Measurements from ENCODE around the gene CDK5R1.
A peak's percentile ranks its signal among the peaks of the same experiment; 100 is the strongest.

CDK5R1 gene

DNA sequence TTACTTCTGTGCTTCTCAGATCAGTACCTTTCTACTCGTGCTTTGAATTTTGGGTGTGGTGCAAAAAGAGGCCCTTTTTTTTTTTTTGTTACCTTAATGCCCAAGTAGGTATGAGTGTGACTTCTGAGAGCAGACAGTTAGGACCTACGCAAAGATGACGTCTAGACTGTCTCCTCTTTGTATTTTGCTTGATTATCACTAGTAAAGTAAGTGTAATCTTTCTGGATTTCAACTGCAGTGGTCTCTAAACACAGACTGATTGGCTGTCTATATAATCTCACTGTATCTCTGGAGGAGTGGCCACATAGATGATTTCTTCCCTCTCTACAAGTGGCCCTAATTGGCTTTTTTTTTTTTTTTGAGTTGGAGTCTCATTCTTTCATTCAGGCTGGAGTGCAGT lies 11.5 kb upstream of the CDK5R1 start:
- no peak for DNase-seq

DNA sequence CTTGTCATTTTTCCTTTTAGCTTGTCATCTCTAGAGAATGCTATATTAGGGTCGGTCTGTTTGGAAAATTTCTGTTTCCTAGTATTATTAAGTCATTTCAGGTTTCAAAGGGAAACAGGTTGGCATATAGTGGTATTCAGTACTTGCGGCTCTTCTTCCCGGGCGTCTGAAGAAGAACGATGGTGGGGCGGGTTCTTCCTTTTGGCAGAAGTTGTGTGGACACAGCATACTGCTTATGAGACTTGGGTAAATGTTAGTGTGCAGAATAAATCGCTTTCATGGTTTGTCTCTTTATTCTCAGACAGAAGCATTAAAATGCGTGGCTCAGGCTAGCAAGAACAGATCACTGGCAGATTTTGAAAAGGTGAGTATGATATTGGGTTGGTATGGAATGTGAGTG lies 9.6 kb upstream of the CDK5R1 start:
- no peak for DNase-seq

DNA sequence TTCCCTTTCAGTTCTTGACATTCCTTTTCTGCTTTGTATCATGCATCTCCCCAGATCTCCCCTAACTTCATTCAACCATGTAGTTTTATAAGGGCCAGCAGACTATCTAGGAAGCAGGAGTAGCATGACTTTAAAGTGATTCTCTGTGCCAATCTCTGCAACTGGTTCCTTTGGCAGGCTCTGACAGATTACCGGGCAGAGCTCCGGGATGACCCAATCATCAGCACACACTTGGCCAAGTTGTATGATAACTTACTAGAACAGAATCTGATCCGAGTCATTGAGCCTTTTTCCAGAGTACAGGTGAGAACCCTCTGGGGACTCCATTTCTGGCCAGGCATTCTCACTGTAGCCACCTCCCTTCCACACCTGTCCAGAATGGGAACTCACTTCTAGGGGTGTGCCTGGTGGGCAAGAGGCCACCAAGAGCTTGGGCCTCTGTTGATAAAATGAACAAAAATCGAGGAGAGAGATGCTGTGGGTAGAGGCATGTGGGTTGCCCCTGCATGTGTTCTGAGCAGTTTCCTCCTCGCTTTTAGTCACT lies 7.6 kb upstream of the CDK5R1 start:
- no peak for DNase-seq

DNA sequence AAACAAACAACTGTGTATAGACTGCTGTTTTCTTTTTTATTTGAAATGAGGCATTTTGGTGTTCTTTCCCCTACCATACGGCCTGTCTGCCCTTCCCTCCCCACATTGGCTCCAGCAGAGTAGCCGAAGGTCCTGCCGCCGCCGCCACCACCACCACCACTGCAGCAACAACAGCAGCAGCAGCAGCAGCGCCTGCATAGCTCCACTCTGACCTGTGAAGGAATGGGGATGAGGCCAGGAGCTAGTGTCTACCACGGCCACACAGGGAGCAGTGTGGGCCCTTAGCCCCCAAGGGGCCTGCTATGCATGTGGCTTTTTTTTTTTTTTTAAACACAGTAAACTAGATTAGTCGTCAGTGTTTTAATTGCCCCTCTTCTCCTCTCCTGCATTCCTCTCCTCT lies 5.6 kb upstream of the CDK5R1 start:
- no peak for DNase-seq

DNA sequence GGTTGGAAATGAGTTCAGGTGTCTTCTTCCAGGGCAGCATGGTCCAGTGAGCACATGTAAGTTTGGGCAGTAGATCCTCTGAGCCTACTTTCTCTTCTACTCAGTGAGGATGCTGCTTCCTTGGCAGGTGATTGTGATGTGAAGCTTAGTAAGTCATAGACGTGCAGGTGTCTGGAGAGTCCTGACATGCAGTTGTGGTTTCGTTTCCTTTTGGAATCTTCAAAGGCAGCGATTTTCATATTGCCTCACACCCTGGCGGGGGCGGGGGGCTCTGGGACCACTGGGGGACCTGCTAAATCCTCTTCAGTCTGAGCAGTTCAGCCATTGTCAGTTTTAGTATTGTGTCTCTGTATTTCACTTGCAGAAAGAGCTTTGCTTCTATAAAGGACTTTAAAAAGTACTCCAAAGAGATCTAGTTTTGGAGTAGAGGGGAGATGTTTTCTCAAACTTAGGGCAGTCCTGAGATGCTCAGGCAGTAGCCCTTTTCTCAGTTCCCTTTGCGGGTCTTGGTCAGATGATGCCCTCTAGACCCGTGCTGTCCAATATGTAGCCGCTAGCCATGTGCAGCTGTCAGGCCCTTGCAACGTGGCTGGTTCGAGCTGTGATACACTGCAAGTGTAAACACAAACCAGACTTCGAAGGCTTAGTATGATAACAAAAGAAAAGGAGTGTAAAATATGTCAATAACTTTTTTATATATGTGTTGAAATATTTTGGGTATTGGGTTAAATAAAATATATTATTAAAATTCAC lies 4.0 kb upstream of the CDK5R1 start:
- DNase-seq, result no peak

DNA sequence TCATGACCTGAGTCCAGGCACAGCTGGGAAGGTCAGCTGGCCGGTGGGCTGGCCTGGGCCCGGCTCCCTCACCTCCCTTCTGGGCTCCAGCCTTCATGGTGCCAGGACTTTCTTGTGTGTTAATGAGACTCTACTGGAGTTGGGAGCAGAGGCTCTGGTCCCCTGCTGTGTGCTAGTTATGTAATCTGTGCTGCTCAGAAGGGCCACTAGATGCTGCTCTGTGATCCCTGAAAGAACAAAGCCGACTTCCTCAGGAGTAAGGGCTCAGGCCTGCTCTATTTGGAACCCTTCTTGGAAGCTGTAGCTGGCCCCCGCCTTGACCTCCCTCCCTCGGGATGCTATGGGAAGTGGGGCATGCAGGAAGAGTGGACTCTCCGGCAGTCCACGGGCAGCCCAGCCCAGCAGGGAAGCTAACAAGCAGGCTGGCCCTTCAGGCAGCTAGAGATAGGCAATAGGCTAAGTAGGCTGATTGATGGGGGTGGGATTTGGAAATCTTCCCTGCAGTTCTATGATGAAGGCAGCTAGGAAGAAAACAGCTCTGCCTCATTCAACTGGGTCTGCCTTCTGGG lies 3.3 kb upstream of the CDK5R1 start:
- DNase-seq, result peak; percentile 22

DNA sequence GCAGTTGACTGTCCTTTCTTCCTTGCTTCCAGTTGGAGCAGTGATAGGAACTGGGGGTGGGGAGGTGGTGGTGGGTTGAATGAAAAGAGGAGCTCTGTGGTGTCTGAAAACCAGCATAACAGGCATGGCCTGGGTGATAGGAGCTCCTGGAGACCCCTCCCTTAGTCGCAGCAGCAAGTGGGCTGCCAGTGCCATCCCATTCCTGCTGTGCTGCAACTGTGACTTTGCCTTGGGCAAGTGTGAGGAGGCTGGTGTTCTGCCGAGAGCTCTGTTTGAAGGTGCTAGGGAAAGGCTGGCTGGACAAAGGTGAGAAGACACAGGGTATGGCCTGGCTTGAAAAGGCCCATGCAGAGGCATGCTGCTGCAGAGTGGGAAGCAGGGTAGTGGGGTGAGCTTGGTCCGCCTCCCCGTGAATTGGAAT lies 2.7 kb upstream of the CDK5R1 start:
- DNase-seq, result no peak

DNA sequence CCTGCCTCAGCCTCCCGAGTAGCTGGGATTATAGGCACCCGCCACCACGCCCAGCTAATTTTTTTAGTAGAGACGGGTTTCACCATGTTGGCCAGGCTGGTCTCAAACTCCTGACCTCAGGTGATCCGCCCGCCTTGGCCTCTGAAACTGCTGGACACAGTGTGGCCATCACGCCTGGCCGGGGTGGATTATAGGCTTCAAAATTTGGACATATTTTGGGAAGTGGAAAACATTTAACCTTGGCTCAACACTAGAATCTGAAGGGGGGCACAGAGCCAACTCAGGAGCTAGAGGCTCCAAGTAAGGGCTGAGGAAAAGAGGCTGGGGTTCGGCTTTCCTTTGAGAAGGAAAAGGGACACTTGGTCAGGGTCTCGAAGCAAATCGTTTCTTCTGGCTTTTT lies 2.2 kb upstream of the CDK5R1 start:
- no peak for DNase-seq

DNA sequence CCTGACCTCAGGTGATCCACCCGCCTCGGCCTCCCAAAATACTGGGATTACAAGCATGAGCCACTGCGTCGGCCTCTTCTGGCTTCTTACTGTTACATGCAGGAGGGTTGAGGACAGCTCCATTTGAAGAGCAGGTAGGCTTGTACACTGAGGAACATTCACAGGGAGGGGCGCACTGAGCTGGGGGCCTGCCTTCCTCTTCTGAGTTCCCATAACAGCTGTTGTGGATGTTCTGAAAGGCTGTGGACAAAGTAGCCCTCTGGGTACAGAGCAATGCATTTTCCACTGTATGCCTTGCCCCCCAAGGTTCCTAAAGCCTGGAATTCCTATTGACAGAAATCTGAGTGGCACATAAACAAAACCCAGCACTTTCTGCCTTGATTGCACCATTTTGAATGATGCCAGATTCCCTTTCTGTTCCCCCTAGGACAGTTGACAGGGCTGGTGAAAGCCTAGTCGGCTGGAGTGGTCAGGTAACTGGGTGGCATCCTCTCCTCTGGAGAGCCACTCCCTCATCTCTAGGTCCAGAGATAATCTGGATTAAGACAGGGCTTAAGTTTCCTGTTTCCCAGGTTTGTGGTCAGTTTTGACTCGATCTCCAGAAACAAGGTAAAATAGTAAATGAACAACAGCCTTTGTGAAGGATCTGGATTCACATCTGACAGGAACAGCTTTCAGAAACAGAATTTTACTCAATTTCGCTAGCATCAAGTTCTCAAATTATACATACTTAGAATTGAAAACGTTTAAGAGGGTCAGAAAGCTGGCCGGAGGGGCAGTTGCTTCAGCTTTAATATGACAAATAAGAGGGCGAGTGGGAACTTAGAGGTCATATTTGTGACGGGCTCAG lies 1.3 kb upstream of the CDK5R1 start:
- no peak for DNase-seq

DNA sequence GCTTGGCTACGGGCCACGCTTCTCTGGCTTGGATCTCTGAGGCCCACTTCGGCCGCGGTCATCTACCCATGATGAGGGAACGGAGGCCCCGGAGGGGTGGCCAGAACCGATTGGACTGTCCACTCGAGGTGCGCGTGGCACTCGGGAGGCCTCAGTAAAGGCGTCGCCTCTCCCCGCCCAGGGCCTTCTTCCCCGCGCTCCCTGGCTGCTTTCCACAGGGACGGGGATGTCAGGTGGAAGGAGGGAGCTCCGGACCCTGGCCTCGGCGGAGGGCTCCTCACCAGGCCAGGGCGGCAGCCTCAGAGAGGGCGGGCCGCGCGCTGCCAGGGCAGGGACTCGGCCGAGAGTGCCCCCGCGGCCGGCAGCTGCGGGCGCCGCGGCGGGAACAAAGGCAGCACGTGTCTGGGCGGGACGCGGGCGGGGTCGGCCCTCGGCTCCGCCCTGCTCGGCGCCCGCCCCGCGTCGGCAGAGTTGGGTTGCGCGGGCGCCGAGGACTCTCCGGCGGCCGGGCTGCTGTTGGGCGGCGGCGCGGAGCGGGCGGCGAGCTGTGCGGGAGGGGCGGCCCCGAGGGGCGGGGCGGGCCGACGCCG lies 587 bp upstream of the CDK5R1 start:
- peak; percentile 53 to 60 for DNase-seq

DNA sequence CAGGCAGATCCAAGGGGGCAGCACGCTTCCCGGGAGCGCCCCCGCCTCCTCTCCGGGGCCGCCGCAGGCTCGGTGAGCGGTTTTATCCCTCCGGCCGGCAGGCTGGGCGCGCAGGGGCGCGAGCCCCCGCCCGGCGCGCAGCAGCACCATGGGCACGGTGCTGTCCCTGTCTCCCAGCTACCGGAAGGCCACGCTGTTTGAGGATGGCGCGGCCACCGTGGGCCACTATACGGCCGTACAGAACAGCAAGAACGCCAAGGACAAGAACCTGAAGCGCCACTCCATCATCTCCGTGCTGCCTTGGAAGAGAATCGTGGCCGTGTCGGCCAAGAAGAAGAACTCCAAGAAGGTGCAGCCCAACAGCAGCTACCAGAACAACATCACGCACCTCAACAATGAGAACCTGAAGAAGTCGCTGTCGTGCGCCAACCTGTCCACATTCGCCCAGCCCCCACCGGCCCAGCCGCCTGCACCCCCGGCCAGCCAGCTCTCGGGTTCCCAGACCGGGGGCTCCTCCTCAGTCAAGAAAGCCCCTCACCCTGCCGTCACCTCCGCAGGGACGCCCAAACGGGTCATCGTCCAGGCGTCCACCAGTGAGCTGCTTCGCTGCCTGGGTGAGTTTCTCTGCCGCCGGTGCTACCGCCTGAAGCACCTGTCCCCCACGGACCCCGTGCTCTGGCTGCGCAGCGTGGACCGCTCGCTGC lies 832 bp downstream of the CDK5R1 start:
- DNase-seq, result peak in 1 of 2 experiments; percentile 15

DNA sequence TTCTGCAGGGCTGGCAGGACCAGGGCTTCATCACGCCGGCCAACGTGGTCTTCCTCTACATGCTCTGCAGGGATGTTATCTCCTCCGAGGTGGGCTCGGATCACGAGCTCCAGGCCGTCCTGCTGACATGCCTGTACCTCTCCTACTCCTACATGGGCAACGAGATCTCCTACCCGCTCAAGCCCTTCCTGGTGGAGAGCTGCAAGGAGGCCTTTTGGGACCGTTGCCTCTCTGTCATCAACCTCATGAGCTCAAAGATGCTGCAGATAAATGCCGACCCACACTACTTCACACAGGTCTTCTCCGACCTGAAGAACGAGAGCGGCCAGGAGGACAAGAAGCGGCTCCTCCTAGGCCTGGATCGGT lies 1.4 kb downstream of the CDK5R1 start:
- no peak for DNase-seq

DNA sequence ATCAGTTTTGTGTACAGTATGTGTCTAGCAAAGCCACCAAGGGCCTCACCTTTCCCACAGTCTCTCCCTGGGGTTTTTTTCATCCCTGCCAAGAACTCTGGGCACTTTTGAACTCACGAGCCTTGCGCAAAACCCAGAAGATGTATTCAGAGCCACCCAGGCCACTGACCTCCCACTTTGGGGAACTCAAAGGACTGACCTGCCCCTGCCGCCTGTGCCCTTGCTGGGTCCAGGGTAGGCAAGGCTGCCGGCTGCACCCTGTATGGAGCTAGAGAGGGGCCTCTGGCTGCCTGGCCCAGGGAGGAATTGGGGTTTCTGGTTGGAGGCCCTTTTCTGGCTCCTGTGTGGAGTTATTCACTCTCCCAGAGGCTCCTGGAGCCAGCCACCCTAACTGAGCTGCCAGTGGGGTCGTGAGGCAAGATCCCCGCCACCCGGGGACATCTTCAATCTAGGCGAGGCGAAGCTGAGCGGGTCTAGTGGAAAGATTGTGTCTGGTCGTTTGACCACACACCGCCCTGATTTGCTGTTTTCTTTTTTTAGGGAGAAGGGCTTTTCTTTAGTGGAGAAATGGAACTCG lies 1.9 kb downstream of the CDK5R1 start:
- no peak for DNase-seq

DNA sequence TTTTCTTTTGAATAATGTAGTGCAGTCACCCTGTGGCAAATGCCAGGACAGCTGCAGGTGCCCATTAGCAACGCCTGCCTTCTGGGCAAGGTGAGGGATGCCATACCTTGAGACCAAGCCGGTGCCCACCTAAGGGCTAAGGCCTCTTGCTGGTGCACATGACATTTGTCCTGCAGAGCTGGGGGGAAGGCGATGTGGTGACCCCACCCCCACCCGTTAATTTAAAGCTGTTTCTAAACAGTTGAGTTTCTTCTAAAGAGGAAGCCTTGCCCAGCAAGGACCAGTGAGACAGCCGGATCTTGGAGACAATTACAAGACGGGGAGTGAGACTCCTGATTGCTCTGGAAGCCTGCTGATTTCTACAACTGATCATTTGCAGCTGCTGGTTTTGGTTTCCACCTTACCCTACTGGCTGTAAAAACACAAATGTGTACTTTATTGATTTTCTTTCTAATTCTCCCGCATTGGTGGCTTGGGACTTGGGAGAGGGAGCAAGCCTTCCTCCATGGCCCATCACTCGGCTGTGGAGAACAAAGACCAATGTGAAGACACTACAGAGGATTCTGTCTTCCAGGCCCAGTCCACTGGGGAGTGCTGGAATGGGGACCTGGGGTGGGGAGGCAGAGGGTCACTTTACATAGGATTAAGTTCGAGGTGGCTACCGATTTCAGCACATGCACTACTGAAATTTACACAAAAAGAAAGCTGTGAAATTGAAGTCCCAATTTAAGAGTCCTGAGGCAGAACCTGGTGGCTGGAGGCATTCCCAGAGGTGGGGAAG lies 2.7 kb downstream of the CDK5R1 start:
- DNase-seq, result no peak

DNA sequence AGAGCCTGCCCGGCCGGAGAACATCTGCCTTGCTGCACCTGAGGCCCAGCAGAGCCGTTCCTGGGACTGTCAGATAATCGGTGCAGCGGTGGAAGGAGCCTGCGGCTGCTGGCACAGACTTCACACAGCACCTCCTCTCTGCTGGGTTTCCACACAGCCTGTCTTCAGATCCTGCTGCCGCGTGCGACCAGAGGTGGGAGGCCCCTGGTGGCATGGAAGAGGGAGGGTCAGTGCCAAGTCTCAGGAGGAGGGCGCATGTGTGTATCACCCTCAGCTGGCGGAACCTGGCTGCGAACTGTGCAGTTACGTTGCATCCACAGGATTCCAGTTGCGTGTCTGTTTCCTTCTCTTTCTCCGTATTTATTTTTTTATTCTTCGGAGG lies 3.3 kb downstream of the CDK5R1 start:
- no peak for DNase-seq

DNA sequence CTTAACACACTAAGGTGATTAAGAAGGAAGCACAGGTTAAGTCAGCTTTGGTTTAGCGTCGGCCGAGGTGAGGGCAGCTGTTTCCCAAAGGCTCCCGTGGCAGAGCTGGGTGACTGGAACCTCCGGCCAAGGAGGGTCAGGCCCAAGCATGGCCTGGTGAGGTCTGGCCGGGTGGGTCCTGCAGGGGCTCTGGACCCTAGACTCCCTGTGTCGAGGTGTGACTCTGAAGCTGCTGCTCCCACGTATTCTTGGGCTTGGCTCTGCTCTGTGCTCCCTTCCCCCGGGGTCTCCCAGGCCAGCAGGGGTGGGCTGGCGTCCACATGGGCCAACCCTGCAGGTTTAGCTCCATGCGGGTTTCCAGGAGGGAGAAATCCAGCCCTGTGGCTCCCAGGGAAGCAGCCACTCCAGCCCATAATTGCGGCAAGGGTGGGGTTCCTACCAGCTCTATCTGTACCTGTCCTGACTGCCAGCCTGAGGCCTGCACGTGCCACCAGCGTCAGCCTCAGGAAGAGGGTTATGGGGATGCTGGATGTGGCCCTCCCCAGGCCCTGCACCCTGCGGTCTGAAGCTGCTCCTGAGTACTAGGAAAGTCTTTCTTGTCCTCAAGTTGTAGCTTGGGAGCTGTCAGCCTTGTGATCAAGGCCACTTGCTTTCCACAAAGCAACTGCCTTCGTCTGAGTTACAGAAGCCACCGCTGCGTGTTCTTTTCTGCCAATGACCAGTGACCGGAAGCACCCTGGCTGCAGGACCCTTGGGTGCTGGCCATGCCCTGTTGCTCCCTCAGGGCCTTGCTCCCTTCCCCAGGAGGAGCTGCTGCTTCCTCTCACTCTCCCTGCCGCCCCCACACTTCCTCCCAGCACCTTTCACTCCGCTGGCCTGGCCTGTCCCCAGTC lies 4.8 kb downstream of the CDK5R1 start:
- DNase-seq, result peak in 1 of 2 experiments; percentile 14

DNA sequence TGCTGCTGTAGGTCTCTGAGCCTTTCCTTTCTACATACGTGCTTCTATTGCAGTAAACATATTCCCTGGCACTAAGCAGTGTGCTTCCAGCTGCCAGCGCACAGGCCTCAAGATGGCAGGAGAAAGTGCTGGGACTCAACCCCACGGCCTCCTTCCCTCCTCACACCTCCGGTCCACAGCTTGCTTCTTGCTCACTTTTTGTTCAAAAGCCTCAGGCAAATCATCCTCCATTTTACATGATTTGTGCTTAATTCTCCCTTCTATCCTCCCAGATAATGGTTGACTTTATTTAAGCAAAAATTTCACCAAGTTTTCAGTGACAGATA lies 5.4 kb downstream of the CDK5R1 start:
- no peak for DNase-seq

DNA sequence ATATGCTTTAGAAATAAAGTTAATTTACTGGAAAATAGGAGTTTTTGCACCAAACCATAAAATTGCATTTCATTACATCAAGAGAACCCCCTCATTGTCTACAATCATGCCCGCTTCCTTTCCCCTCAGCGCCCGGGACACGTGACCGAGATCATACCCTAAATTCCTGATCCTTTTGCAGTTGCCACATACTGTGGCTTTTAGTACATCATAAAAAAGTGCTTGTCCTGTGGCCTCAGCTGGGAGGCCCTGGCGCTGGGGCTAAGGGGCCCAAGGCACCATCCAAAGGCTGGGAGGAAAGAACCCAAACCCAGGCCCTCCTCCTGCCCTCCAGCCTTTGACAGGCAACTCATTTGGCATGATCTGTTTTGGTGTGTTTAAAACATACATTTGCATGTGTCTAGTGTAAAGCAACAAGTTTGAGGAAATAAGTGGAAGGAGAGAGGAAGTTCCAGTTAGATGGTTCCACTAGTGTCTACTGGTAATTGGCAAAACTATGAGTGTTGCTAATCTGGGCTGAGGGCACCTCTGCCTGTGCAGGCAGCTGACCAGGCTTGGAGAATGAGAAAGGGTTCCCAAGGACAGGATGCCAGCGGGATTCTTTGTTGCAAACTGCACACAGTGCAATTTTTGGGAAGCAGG lies 6.0 kb downstream of the CDK5R1 start:
- DNase-seq, result no peak

DNA sequence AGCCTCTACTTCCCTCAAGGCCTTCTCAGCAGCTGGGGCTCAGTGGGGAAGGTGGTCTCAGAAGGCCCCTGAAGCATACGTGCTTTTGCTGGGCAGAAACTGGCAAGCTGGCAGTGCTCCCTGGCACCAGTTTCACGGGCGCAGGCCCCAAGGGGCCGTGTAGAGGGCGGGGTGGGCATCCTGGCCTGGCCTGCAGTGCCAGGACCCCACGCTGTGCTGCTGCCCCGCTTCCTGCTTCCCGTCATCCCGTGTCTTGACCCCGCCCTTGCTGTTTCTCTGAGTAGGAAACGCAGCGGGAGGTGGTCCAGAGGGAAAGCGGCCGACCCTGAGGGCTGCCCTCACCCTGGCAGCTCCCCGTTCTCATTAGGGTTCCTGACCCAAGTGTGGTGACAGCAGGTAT lies 6.8 kb downstream of the CDK5R1 start:
- DNase-seq, result no peak

DNA sequence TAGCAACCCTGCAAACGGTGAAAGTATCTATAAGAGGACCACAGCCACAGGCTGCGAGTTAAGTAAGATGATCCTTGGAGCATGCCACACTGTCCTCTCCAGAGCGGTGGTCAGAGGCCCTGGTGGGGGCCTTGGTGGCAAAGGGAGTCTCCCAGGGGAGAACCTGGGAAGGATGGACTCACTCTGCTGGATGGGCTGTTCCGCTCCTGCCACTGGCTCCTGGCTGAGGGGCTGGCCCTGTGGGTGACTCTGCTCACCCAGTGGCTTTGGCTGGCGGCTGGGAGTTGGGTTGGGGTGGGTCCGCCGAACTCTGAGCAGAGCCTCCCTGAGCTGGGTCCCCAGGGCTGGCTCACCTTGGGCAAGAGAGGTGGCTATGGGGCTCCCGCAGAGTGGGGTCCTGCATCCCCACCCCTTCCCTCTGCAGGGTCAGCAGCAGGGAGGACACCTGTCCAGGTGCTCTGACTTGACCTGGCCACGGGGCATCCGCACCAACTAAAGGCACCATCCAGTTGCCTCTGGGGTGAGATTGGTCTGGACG lies 7.3 kb downstream of the CDK5R1 start:
- no peak for DNase-seq
